ENCODE results near the gene ZNF385B. TPM values are rescaled to one million over a fixed set of nuclear protein-coding genes. Genes with fewer than 3 reads are reported as not detected.

The ZNF385B gene
- total and polyA plus RNA-seq, 4 donors = 3.0 to 7.2 (median 3.9) TPM

GRCh38 chr2:179726461-179727180, 134.8 kb downstream of the ZNF385B start:
- Histone ChIP-seq H3K27me3 (ENCODE audit: control insufficient read depth in 4 of 4, insufficient read depth in 4 of 4, low read length in 3 of 4) (no peaks in the 10 kb centered on the region), H3K4me1 (ENCODE audit: control insufficient read depth in 4 of 4, insufficient read depth in 4 of 4, low read length in 3 of 4) (no peaks in the 10 kb centered on the region), H3K9ac (ENCODE audit: low read depth in 1 of 2, low read length in 2 of 2) (no peak overlapping the region), H3K4me3 (ENCODE audit: low read depth in 1 of 3, low read length in 3 of 3) (no peak overlapping the region), H3K36me3 (ENCODE audit: control insufficient read depth in 4 of 4, insufficient read depth in 3 of 4, low read depth in 1 of 4, low read length in 3 of 4) (no peaks in the 10 kb centered on the region), H3K27ac (ENCODE audit: low read depth in 1 of 2, low read length in 2 of 2) (no peak overlapping the region), H3K9me3 (ENCODE audit: control insufficient read depth in 4 of 4, low read length in 3 of 4) (no peaks in the 10 kb centered on the region)
- 96% methylated on average over 5 of the region's 5 CpGs for WGBS
- DNase-seq (ENCODE audit: low spot score) = no peak
- TF ChIP-seq RXRA (IDR thresholded peaks at IDR 0.05) (no peak), MAX (IDR thresholded peaks at IDR 0.05) (no peak), FOXA2 (IDR thresholded peaks at IDR 0.05) (no peak), SP1 (IDR thresholded peaks at IDR 0.05) (no peak), NR2F2 (IDR thresholded peaks at IDR 0.05) (no peak), HNF4G (IDR thresholded peaks at IDR 0.05) (no peak), RAD21 (IDR thresholded peaks at IDR 0.05) (no peak), YY1 (IDR thresholded peaks at IDR 0.05) (no peak), ZBTB33 (IDR thresholded peaks at IDR 0.05) (no peak), EGR1 (IDR thresholded peaks at IDR 0.05; ENCODE audit: low read depth in 2 of 2) (no peak), HNF4A (conservative IDR thresholded peaks at IDR 0.05) (no peak), GABPA (IDR thresholded peaks at IDR 0.05 in 1 of 2, conservative IDR thresholded peaks at IDR 0.05 in 1 of 2) (no peak), REST (IDR thresholded peaks at IDR 0.05) (no peak), ATF3 (IDR thresholded peaks at IDR 0.05) (no peak), CTCF (IDR thresholded peaks at IDR 0.05; ENCODE audit: low read depth, low read length, missing input control) (no peak), TAF1 (conservative IDR thresholded peaks at IDR 0.05) (no peak), JUND (IDR thresholded peaks at IDR 0.05) (no peak), FOXA1 (IDR thresholded peaks at IDR 0.05) (no peak)
